HEK293T (cell line): ENCODE data around the gene GAB2.

Experiments used
- ARNT ChIP-seq: fragments of 450-650 bp; IDR thresholded peaks from 2 replicates; pipeline ENCODE4 v1.6.1; 2017; ENCODE audit warnings: mild to moderate bottlenecking
- BHLHE40 ChIP-seq: fragments of 450-650 bp; IDR thresholded peaks from 2 replicates; pipeline ENCODE4 v1.6.1; 2016; ENCODE audit warnings: mild to moderate bottlenecking, moderate library complexity, borderline replicate concordance
- CTBP1 ChIP-seq: fragments of 450-650 bp; IDR thresholded peaks from 2 replicates; pipeline ENCODE4 v1.6.1; 2016; ENCODE audit warnings: borderline replicate concordance
- FOXA1 ChIP-seq: fragments of 450-650 bp; IDR thresholded peaks from 2 replicates; pipeline ENCODE4 v1.6.1; 2016; ENCODE audit warnings: mild to moderate bottlenecking
- FOXK2 ChIP-seq: fragments of 450-650 bp; IDR thresholded peaks from 2 replicates; pipeline ENCODE4 v1.6.1; 2016; ENCODE audit warnings: mild to moderate bottlenecking
- FOXM1 ChIP-seq: fragments of 450-650 bp; IDR thresholded peaks from 2 replicates; pipeline ENCODE4 v1.6.1; 2017; ENCODE audit warnings: mild to moderate bottlenecking, borderline replicate concordance
- L3MBTL2 ChIP-seq: fragments of 450-650 bp; conservative IDR thresholded peaks from 2 replicates; pipeline ENCODE4 v1.6.1; 2016; ENCODE audit warnings: mild to moderate bottlenecking
- LEF1 ChIP-seq: fragments of 450-650 bp; IDR thresholded peaks from 2 replicates; pipeline ENCODE4 v1.6.1; 2017; ENCODE audit warnings: mild to moderate bottlenecking, borderline replicate concordance
- SP1 ChIP-seq: fragments of 450-650 bp; IDR thresholded peaks from 2 replicates; pipeline ENCODE4 v1.6.1; 2017
- SUZ12 ChIP-seq: fragments of 450-650 bp; IDR thresholded peaks from 2 replicates; pipeline ENCODE4 v1.6.1; 2016; ENCODE audit warnings: mild to moderate bottlenecking
- ZNF384 ChIP-seq: fragments of 450-650 bp; IDR thresholded peaks from 2 replicates; pipeline ENCODE4 v1.6.1; 2016

DNA sequence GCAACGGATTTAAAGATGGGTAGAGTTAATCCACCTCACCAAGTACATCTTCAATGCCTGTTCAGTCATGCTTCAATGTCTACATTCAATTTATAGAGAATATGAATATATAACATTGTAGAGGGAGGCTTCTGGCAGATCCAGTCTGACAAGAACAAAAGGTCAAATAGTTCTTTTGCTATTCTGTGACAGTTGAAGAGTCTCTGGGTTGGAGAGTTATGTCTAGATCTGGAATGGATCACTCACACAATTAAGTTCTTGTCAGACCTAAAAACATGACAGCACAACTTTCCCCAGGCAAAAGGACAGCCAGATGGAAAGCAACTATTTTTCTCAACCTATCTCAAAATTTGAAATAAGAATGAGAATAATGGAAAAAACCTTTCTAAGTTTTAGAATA lies 15.3 kb upstream of the GAB2 start:
- TF ChIP-seq ZNF384 (no peak), FOXM1 (no peak), SUZ12 (no peak), FOXA1 (no peak), FOXK2 (no peak), SP1 (no peak), LEF1 (no peak), L3MBTL2 (no peak), CTBP1 (no peak), BHLHE40 (no peak), ARNT (no peak)
